Activated effector memory CD4-positive, alpha-beta T cell treated with Interleukin-2 at 50 U/mL for 16 hours (primary cell): ENCODE measurements around the gene DDC.
"Not testable (repeated sequence)": the region's sequence is repeated elsewhere in the genome, so short reads cannot be mapped to it uniquely, and the experiment has no call there.

Experiments used
- DNase-seq: peaks from one replicate; pipeline ENCODE4 v3.0.0-alpha.2; 2020

The DDC gene

DNA sequence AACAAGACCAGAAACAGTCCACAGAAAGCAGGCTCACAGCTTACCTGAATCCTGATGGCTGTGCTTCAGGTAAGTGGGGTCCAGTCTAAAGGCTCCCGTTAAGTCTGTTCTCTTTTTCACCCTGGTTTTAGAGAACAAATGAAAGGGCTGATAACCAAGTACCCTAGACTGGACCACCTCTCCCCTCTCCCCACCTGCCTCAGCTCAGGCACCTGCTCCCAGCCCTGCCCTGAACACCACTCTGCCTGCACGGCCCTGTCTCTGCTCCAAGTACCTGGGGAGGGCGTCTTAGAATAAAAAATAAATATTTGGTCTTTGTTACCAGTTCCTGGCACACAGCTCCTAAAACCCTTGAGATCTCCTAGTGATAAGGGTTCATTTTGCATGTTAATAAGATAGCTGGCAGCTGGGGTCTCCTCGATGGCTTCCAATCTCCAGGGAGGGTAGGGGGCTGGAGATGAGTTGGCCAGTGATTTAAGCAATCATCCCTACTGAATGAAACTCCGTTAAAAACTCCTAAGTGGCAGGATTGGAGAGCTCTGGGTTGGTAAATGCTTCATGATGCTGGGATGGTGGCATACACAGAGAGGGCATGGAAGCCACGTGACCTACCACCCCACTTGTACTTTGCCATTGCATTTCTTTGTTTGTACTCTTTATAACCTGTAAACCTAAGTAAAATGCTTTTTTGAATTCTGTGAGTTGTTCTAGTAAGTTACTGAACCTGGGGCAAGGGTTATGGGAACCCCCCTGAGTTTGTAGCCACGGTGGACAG, 85.3 kb downstream of the DDC start:
- DNase-seq = no peak

DNA sequence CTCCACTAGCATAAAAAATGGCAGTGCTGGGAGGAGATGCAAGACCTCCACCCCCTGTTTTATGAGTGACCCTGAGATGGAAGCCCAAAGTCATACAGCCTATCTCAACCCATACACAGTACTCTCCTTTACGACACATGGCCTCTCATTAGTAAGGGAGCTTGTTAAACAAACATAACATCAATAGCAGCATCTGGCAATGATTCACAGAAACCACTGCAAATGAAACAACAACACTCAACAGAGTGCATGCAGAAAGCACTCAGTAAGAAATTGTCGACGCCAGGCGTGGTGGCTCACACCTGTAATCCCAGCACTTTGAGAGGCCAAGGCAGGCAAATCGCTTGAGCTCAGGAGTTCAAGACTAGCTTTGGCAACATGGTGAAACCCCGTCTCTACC, 87.6 kb downstream of the DDC start:
- DNase-seq = no peak

- no peak for DNase-seq
Measured at GRCh38 chr7:50476953-50477625, 88.1 kb downstream of the DDC start.

GRCh38 chr7:50475340-50475739, 89.9 kb downstream of the DDC start:
- no peak for DNase-seq

- DNase-seq = no peak
Measured at GRCh38 chr7:50474382-50475160, 90.6 kb downstream of the DDC start.

DNA sequence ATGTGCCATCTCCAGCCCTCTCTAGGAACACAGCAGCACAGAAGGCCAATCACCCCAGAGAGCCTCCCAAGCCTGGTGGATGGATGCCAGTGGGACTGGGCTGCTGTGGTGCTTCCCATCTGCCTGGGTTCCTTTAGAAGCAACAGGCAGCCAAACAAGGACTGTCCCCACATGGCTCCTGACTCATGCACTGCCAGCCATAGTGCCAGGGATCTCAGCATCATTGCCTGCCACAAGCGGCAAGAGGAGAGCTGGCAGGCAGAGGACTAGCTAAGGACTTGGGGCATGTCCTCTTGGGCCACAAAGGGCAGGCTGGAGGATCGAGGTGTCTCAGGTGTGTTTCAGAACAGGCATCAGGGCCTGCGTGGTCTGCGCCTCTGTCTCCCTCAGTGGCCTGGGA, 91.7 kb downstream of the DDC start:
- no peak for DNase-seq

DNA sequence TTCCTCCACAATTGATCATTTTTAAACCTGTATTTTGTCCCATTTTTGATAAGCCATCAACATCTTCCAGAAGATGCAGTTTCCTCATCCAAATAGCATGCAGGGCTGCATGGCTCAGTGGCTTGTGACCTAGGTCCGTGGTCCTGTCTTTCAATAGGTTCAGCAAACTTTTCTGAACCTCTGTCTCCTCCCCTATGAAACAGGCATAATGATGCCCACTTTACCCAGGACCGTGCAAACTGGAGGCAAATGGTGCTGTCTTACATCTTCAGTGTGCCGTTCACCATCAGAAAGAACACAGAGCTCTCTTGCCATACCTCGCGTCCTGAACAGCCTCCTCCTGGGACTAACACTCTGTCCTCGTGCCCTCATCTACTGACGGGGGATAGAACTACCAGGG, 92.8 kb downstream of the DDC start:
- no peak for DNase-seq

DNA sequence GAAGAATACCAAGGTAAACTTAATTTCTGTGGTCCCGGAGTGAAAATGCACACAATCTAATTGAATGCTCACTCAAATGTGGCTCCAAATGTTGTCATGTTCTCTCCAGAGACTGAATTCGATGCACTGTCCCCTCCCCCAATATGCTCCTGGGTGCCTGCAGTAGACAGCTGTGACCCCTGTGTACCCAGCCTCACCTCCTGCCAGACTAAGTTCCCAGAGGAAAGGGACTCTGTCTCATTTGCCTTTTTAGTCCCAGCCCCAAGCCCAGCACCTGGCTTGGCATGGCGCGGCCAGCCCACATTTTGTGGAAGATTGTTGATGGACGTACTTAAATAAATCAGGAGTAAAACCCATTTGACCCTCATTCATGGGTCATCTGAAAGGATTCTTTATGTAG, 93.2 kb downstream of the DDC start:
- no peak for DNase-seq

DNA sequence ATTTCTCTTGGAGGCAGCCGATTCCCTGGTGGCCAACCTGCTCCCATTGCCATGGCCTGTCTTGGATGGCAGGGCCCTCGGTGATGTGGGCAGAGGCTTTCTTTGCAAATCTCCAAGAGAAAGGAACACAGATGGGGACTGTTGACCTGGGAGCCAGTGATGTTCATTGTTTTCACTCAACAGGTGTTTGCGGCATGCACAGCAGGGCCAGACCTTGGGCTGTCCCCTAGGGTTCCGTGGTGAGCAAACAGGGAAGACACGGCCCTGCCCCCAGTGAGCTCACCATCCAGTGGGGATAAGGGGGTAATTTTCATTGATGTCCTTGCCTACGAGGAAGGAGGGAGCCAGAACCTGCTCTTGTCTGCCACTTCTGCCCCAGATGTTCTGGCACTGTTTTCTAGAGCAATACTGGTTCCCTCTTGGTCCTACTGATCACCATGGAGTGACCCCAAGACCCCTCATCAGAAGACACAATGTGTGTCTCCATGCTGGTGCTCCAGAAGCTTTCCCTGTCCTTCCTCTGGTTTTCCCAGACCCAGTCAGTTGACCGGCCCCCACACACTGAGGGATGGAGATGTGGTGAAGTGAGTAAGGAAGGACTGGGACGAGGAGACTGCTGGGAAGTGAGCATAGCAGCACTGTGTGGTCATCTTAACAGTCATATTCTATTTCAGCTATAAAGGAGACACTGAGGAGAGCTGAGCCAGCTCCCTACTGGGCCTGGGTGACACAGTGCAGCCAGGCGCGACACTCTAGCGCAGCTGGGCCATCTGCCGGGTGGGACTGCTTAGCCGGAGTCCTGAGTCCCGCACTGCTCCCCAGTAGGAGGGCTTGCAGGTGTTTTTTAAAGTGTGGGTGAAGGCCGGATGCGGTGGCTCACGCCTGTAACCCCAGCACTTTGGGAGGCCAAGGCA, 94.7 kb downstream of the DDC start:
- no peak for DNase-seq

- no peak for DNase-seq
Measured at GRCh38 chr7:50469181-50469580, 96.0 kb downstream of the DDC start.

- DNase-seq = peak; percentile 65
Measured at GRCh38 chr7:50467817-50468610, 97.2 kb downstream of the DDC start.

DNA sequence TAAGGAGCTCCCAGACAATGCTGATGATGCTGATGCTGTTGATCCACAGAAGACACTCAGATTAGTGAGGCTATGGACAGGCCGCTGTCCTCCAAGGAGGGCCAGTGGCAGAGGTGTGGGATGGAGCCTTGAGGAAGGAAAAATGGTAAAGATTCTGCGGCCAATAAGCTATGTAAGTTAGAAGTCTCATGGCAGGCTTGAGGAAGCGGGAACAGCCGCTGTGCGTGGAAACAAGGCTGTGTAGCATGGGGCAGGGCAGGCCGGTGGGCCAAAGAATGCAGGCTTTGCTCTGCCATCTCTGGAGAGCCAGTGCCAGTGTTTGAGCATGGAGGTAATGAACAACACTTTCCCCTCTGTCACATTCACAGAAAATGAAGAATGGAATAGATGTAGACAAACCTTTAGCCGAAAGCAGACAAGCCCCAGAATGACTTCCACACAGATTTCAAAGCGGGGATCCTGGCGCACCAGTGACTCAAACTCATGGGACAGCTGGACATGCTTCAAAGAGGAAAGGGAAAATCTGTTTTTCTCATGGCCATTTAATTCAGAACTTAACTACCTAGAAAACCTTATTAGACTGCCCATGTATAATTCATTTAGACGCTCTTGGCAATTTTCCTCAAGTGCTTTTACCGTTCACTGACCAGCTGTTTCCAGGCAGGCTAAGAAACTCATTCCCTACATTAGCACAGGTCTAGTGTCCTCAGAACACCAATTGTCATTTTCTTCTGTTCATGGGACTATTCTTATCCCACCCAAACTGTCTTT, 98.2 kb downstream of the DDC start:
- DNase-seq = no peak

DNA sequence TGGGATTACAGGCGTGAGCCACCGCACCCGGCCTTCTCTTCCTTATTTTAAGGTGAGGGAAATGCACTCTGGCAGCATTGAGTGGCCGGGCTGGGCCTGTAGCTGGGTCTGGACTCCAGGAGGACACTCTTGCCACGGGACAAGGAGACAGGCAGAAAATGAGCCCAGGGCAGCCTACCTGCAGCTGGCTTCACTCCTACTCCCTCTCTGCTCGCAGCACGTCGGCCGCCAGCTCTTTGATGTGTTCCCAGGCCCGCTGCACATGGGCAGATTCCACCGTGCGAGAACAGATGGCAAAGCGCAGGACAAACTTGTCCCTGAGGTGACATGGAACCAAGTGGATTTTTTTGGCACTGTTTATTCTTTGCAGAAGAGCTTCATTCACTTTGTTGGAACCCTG, 102.2 kb downstream of the DDC start:
- no peak for DNase-seq

GRCh38 chr7:50462361-50462760, 102.8 kb downstream of the DDC start:
- DNase-seq = no peak

DNA sequence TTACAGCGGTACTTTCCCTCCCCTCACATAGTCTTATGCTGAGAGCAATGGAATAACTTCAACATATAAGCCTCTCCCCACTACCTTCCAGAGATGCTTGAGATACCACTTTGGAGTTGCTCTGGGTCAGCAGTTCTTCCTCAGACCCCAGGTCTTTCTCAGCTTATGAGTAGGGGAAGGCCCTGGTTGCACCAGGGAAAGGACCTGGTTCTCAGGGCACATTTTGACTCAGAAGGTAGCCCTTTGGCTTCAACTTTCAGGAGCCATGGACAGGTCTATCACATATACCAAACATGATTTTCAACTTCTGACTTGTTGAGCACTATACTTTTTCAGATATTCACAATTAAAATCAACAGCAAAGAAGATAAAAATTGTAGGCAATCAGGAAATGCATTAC, 103.5 kb downstream of the DDC start:
- DNase-seq = no peak

- not testable (repeated sequence) for DNase-seq
Measured at GRCh38 chr7:50459183-50459582, 106.0 kb downstream of the DDC start.

GRCh38 chr7:50458651-50459050, 106.6 kb downstream of the DDC start:
- not testable (repeated sequence) for DNase-seq

DNA sequence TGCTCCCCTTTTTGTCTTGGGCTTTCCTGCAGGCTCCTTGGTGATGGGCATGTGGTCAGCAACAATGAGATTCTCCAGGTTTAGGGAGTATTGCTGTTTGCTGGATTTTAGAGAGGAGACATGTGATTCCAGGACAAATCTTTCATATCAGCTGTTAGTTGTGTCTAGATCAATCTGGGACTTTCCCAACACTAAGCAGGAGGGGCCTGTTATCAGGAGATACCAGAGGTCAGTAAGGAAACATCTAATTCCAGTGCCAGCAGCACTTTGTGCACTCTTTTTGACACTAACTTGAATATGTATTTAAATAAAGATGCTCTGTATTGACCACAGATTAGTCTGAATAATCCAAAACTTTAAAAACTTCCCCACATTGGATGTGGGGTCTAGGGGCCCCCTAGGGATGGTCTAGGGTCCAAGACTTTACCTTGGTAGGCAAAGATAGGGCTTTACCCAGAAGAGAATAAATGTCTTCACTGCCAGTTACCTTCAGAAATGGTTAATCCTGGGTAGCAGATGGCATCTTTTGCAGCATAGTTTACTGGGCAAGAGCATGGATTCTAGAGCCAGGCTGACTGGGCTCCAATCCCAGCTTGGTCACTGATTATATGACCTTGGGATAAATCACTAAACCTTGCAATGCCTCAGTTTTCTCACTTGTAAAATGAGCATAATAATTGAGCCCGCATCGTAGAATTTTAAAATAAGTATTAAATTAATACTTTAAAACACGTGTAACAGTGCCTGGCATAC, 108.7 kb downstream of the DDC start:
- no peak for DNase-seq

DNA sequence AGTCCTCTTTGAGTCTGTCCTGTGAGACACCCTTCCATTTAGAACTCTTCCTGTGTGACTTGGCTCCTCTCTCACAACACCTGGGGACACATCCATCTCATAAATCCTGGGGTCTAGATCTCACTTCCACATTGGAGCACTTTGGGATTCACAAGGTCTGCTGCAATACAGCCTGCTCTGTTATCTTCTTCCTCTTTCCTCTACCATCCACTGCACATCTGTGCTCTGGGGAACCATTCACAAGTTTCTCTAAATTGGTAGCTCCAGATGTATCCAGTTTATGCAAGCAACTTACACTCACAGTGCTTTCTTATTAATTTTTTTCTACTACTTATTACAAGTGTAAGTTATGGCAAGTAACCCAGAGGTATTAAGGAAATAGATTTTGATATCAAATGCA, 109.5 kb downstream of the DDC start:
- no peak for DNase-seq

GRCh38 chr7:50454968-50455367, 110.2 kb downstream of the DDC start:
- DNase-seq = no peak
